Psoas muscle (tissue), 8 donors: ENCODE results near the gene IGFBPL1. TPM values are rescaled to one million over a fixed set of nuclear protein-coding genes. Genes with fewer than 3 reads are reported as not detected.

Experiments
- ATAC-seq, 4 donors: fragments of 200-7000 bp; cut with Tn5 transposase; one replicate each; pipeline ENCODE4 v1.9.1; 2020; ENCODE audit warnings: moderate library complexity in 3 of 4, mild to moderate bottlenecking in 2 of 4
- DNase-seq, 2 donors: peaks; one replicate each; pipeline ENCODE4 v3.0.0-alpha.2; 2020
- H3K27ac ChIP-seq: fragments of 200-600 bp; one replicate; pipeline ENCODE4 v1.8.0; 2022
- H3K27me3 ChIP-seq, 3 donors: fragments of 200-600 bp in 1 of 3; one replicate each; pipeline versions ENCODE4 v1.6.1 to v1.8.0; 2013 to 2022; ENCODE audit warnings: low read length in 2 of 3, mild to moderate bottlenecking in 2 of 3, moderate library complexity in 1 of 3; ENCODE audit not compliant: insufficient read depth in 3 of 3
- H3K36me3 ChIP-seq, 2 donors: fragments of 200-600 bp in 1 of 2; one replicate each; pipeline versions ENCODE4 v1.6.1 to v1.8.0; 2013 to 2022; ENCODE audit warnings: low read depth in 1 of 2, mild to moderate bottlenecking in 1 of 2, moderate library complexity in 1 of 2; ENCODE audit not compliant: insufficient read depth in 1 of 2
- H3K4me1 ChIP-seq: fragments of 200-600 bp; one replicate; pipeline ENCODE4 v1.8.0; 2022
- H3K4me3 ChIP-seq: fragments of 200-600 bp; one replicate; pipeline ENCODE4 v1.8.0; 2022; ENCODE audit warnings: mild to moderate bottlenecking
- H3K9me3 ChIP-seq: fragments of 200-600 bp; one replicate; pipeline ENCODE4 v1.8.0; 2022
- CTCF ChIP-seq: fragments of 200-600 bp; IDR thresholded peaks from one replicate; pipeline ENCODE4 v1.8.0; 2022; ENCODE audit warnings: antibody characterized with exemption
- WGBS, 3 donors: extraction: QIAGEN DNeasy Blood & Tissue Kit; methylation state at CpG; one replicate each; pipeline versions ENCODE4 v1.1.6 to v1.1.7; 2013; 5-methylcytosine and 5-hydroxymethylcytosine counted together
- intact Hi-C, 2 donors: fragments of 100-400 bp; cut with DNase I; formaldehyde crosslinking; loops; one replicate each; pipeline versions ENCODE4 v1.11.0 to v1.14.2; 2022
- polyA plus RNA-seq, 3 donors: library from polyadenylated mRNA; stranded (reverse); fragments of 200-250 nt; gene quantifications; one replicate each; pipeline ENCODE4 v1.2.3, GENCODE V29; 2013
- total RNA-seq, 4 donors: library from RNA; stranded (reverse); fragmentation: NEBNext Ultra II Directional in 2 of 4; extraction: Animal tissue kit (Norgen Biotek cat#: 25700) in 2 of 4; gene quantifications; one replicate each; pipeline versions ENCODE4 v1.2.1 to v1.2.4, GENCODE V29; 2021 to 2023
- donor health status: healthy with polysubstance abuse.
- donor health status: DM: no; HTN: no; CAD: no; lungs with moderate emphysema.
- donor health status: Bipolar disorder and iron deficiency.
- donor health status: healthy.
- donor health status: DM: yes; HTN: yes; CAD: no.
- donor health status: DM: no; HTN: no; CAD: no.
- donor health status: DM: no; HTN: no; CAD: no.
- donor health status: DM: yes; HTN: yes; CAD: no.

The IGFBPL1 gene
- total and polyA plus RNA-seq, 7 donors: 0.10 to 0.51 (median 0.42) TPM; not detected in 4

- peaks cover 13% of the 10 kb centered on the region for H3K9me3 ChIP-seq
- no peak for TF ChIP-seq CTCF
- WGBS, 3 donors: 15 to 33% (median 27%) methylated on average over 1 of the region's 1 CpG
- no peaks in the 10 kb centered on the region for H3K4me1 ChIP-seq
- intact Hi-C loops: no loop called here
- no peak overlapping the region for H3K4me3 ChIP-seq
- H3K27ac ChIP-seq: no peak overlapping the region
- no peak for DNase-seq
- no peak for ATAC-seq
- H3K36me3 ChIP-seq: no peaks in the 10 kb centered on the region
- H3K27me3 ChIP-seq: peaks cover 0 to 4% (median 0%) of the 10 kb centered on the region in 3 donors
Observed at GRCh38 chr9:38447703-38448102, 23.4 kb upstream of the IGFBPL1 start.

- DNase-seq: no peak
Observed at GRCh38 chr9:38445154-38446043, 21.1 kb upstream of the IGFBPL1 start.

GRCh38 chr9:38443597-38443996 is 19.3 kb upstream of the IGFBPL1 start:
- no peaks in the 10 kb centered on the region for H3K36me3 ChIP-seq
- no peak for DNase-seq
- H3K27me3 ChIP-seq: peaks cover 0 to 2% (median 0%) of the 10 kb centered on the region in 3 donors
- H3K4me1 ChIP-seq: no peaks in the 10 kb centered on the region
- H3K4me3 ChIP-seq: no peak overlapping the region
- no peaks in the 10 kb centered on the region for H3K9me3 ChIP-seq
- no peak overlapping the region for H3K27ac ChIP-seq
- 45 to 82% (median 55%) methylated on average over 2 of the region's 2 CpGs for WGBS, 3 donors
- TF ChIP-seq CTCF: no peak
- ATAC-seq: no peak
- intact Hi-C loops: no loop called here

More at GRCh38 chr9:38445154-38446043, 21.1 kb upstream of the IGFBPL1 start:
- no peaks in the 10 kb centered on the region for H3K4me1 ChIP-seq
- WGBS, 3 donors: 67 to 79% (median 77%) methylated on average over 11 of the region's 11 CpGs
- H3K36me3 ChIP-seq: no peaks in the 10 kb centered on the region
- H3K9me3 ChIP-seq: no peaks in the 10 kb centered on the region
- no peak for TF ChIP-seq CTCF
- intact Hi-C loops: no loop called here
- no peak overlapping the region for H3K27ac ChIP-seq
- peaks cover 0 to 4% (median 0%) of the 10 kb centered on the region in 3 donors for H3K27me3 ChIP-seq
- no peak for ATAC-seq
- H3K4me3 ChIP-seq: no peak overlapping the region

- Histone ChIP-seq H3K4me1 (no peaks in the 10 kb centered on the region), H3K4me3 (no peak overlapping the region), H3K27ac (no peak overlapping the region), H3K9me3 (no peaks in the 10 kb centered on the region), H3K27me3 (peaks cover 0 to 2% (median 0%) of the 10 kb centered on the region in 3 donors), H3K36me3 (no peaks in the 10 kb centered on the region)
- ATAC-seq: no peak
- TF ChIP-seq CTCF: no peak
- intact Hi-C loops: no loop called here
- no peak for DNase-seq
- WGBS, 3 donors: 44 to 61% (median 57%) methylated on average over 7 of the region's 7 CpGs
Observed at GRCh38 chr9:38443181-38443580, 18.9 kb upstream of the IGFBPL1 start.
